HG02981 (cell line): ENCODE data around the gene ZNF232.
A peak's percentile ranks its signal among the peaks of the same experiment; 100 is the strongest.
"Not testable (repeated sequence)": the region's sequence is repeated elsewhere in the genome, so short reads cannot be mapped to it uniquely, and the experiment has no call there.

ENCODE experiments used
- ATAC-seq: cut with Tn5 transposase; IDR thresholded peaks from one replicate; pipeline ENCODE4 v1.9.1; 2021; ENCODE audit warnings: mild to moderate bottlenecking, moderate library complexity; ENCODE audit not compliant: unreplicated experiment

Gene ZNF232

GRCh38 chr17:5111402-5112204 lies at the start of gene ZNF232:
TSS of gene ZNF232 (minus strand) at chr17:5111878. CDS start at chr17:5111822, 56 bp downstream.
- peak; percentile 74 for ATAC-seq

- not testable (repeated sequence) for ATAC-seq
Measured at GRCh38 chr17:5160702-5161101, 49.0 kb upstream of the ZNF232 start.

- ATAC-seq, result not testable (repeated sequence)
Measured at GRCh38 chr17:5146122-5146521, 34.4 kb upstream of the ZNF232 start.

- not testable (repeated sequence) for ATAC-seq
Measured at GRCh38 chr17:5142877-5143276, 31.2 kb upstream of the ZNF232 start.

- no peak for ATAC-seq
Measured at GRCh38 chr17:5139458-5139732, 27.7 kb upstream of the ZNF232 start.

- no peak for ATAC-seq
Measured at GRCh38 chr17:5138616-5139457, 27.2 kb upstream of the ZNF232 start.

GRCh38 chr17:5138198-5138544 lies 26.5 kb upstream of the ZNF232 start:
- ATAC-seq, result not testable (repeated sequence)

- ATAC-seq, result not testable (repeated sequence)
Measured at GRCh38 chr17:5137511-5138197, 26.0 kb upstream of the ZNF232 start.

- ATAC-seq, result not testable (repeated sequence)
Measured at GRCh38 chr17:5136580-5137412, 25.1 kb upstream of the ZNF232 start.

- ATAC-seq, result no peak
Measured at GRCh38 chr17:5135726-5136579, 24.3 kb upstream of the ZNF232 start.

GRCh38 chr17:5135131-5135712 lies 23.5 kb upstream of the ZNF232 start:
- ATAC-seq, result not testable (repeated sequence)

GRCh38 chr17:5134571-5134970 lies 22.9 kb upstream of the ZNF232 start:
- ATAC-seq, result not testable (repeated sequence)

- not testable (repeated sequence) for ATAC-seq
Measured at GRCh38 chr17:5133961-5134360, 22.3 kb upstream of the ZNF232 start.

GRCh38 chr17:5133311-5133710 lies 21.6 kb upstream of the ZNF232 start:
- no peak for ATAC-seq

GRCh38 chr17:5132503-5133225 lies 21.0 kb upstream of the ZNF232 start:
- ATAC-seq, result not testable (repeated sequence)

GRCh38 chr17:5131799-5132502 lies 20.3 kb upstream of the ZNF232 start:
- ATAC-seq, result not testable (repeated sequence)

GRCh38 chr17:5131146-5131715 lies 19.6 kb upstream of the ZNF232 start:
- no peak for ATAC-seq

GRCh38 chr17:5130687-5131086 lies 19.0 kb upstream of the ZNF232 start:
- not testable (repeated sequence) for ATAC-seq
